ENCODE measurements around the gene PLXND1.

PLXND1 gene

GRCh38 chr3:129599607-129600006 lies 6.9 kb downstream of the PLXND1 start:
- DNase-seq (ENCODE audit: low spot score), result no peak

- no peak for DNase-seq (ENCODE audit: low spot score)
These were observed 7.4 kb downstream of the PLXND1 start for GRCh38 chr3:129599073-129599472.

- DNase-seq (ENCODE audit: low spot score), result no peak
These were observed 8.0 kb downstream of the PLXND1 start for GRCh38 chr3:129598484-129598883.

GRCh38 chr3:129598000-129598381 lies 8.5 kb downstream of the PLXND1 start:
- DNase-seq (ENCODE audit: low spot score), result no peak

GRCh38 chr3:129597087-129597999 lies 9.1 kb downstream of the PLXND1 start:
- DNase-seq (ENCODE audit: low spot score), result no peak

GRCh38 chr3:129596194-129597086 lies 10.0 kb downstream of the PLXND1 start:
- DNase-seq (ENCODE audit: low spot score), result no peak

GRCh38 chr3:129595544-129596193 lies 10.8 kb downstream of the PLXND1 start:
- no peak for DNase-seq (ENCODE audit: low spot score)

- DNase-seq (ENCODE audit: low spot score), result no peak
These were observed 11.5 kb downstream of the PLXND1 start for GRCh38 chr3:129594907-129595390.

- DNase-seq (ENCODE audit: low spot score), result no peak
These were observed 12.1 kb downstream of the PLXND1 start for GRCh38 chr3:129594409-129594808.

GRCh38 chr3:129593595-129594339 lies 12.7 kb downstream of the PLXND1 start:
- no peak for DNase-seq (ENCODE audit: low spot score)

GRCh38 chr3:129593230-129593594 lies 13.3 kb downstream of the PLXND1 start:
- DNase-seq (ENCODE audit: low spot score), result no peak

- DNase-seq (ENCODE audit: low spot score), result no peak
These were observed 13.9 kb downstream of the PLXND1 start for GRCh38 chr3:129592381-129593131.

GRCh38 chr3:129591932-129592331 lies 14.5 kb downstream of the PLXND1 start:
- no peak for DNase-seq (ENCODE audit: low spot score)

GRCh38 chr3:129590215-129590614 lies 16.3 kb downstream of the PLXND1 start:
- DNase-seq (ENCODE audit: low spot score), result no peak

- DNase-seq (ENCODE audit: low spot score), result no peak
These were observed 18.8 kb downstream of the PLXND1 start for GRCh38 chr3:129587566-129588210.

GRCh38 chr3:129586746-129587430 lies 19.6 kb downstream of the PLXND1 start:
- DNase-seq (ENCODE audit: low spot score), result no peak

GRCh38 chr3:129585949-129586657 lies 20.4 kb downstream of the PLXND1 start:
- DNase-seq (ENCODE audit: low spot score), result peak; percentile 49

GRCh38 chr3:129584631-129585030 lies 21.8 kb downstream of the PLXND1 start:
- no peak for DNase-seq (ENCODE audit: low spot score)

GRCh38 chr3:129583289-129583688 lies 23.2 kb downstream of the PLXND1 start:
- no peak for DNase-seq (ENCODE audit: low spot score)
